Measurements from ENCODE around the gene CARMIL1.

Gene CARMIL1

DNA sequence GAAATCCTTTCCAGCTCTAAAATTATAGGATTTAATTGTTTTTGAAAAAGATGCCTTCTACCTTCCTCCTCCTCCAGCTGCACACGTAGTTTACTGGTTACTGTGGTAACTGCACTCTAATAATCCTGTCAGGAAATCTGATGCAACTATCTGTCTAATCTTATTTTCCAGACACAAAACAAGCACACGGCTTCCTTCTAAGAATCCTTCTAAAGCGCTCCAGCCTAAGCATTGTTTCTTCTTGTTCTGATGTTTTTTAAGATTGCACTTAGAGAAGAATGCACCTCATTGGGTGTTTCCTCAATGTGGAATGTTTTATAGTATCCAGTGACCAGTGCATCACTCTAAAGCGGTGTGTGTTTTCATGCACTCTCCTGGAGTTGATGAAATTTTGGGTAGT lies 63.6 kb downstream of the CARMIL1 start:
- H3K36me3 ChIP-seq (ENCODE audit: control insufficient read depth in 2 of 2, insufficient read depth in 2 of 2, low read length in 2 of 2) = no peaks in the 10 kb centered on the region

GRCh38 chr6:25343984-25344383 lies 64.8 kb downstream of the CARMIL1 start:
- no peaks in the 10 kb centered on the region for H3K36me3 ChIP-seq (ENCODE audit: control insufficient read depth in 2 of 2, insufficient read depth in 2 of 2, low read length in 2 of 2)
- no peak overlapping the region for H3K9ac ChIP-seq (ENCODE audit: low read depth in 1 of 2, low read length in 2 of 2)

More for the DNA sequence above, 63.6 kb downstream of the CARMIL1 start:
- no peaks in the 10 kb centered on the region for H3K27me3 ChIP-seq (ENCODE audit: control insufficient read depth in 2 of 2, insufficient read depth in 2 of 2, low read length in 2 of 2)
- H3K27ac ChIP-seq (ENCODE audit: low read depth in 2 of 2, low read length in 2 of 2) = no peak overlapping the region
- H3K9me3 ChIP-seq (ENCODE audit: control insufficient read depth in 2 of 2, low read length in 2 of 2) = no peaks in the 10 kb centered on the region
- H3K4me3 ChIP-seq (ENCODE audit: low read length in 2 of 2) = no peak overlapping the region
- H3K9ac ChIP-seq (ENCODE audit: low read depth in 1 of 2, low read length in 2 of 2) = no peak overlapping the region
- peaks cover 4 to 26% of the 10 kb centered on the region in 2 donors for H3K4me1 ChIP-seq (ENCODE audit: control insufficient read depth in 2 of 2, insufficient read depth in 2 of 2, low read length in 2 of 2)

DNA sequence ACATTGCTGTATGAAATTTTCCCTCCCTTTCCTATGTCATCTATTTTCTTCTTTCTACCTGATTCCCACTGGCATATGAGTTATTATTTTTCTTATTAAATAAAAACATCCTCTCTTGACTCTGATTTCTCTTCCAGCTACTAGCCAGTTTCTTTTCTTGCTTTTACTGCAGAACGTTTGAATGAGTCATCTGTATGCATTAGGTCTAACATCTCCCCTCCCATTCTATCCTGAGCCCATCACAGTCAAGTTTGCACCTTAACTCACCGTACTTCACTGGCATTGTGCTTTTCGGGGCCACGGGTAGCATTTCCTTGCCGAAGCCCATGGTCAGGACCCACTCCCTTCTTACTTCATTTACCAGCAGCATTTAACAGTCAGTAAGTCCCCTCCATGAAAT lies 65.7 kb downstream of the CARMIL1 start:
- peaks cover 4 to 18% of the 10 kb centered on the region in 2 donors for H3K4me1 ChIP-seq (ENCODE audit: control insufficient read depth in 2 of 2, insufficient read depth in 2 of 2, low read length in 2 of 2)
- no peaks in the 10 kb centered on the region for H3K27me3 ChIP-seq (ENCODE audit: control insufficient read depth in 2 of 2, insufficient read depth in 2 of 2, low read length in 2 of 2)
- H3K36me3 ChIP-seq (ENCODE audit: control insufficient read depth in 2 of 2, insufficient read depth in 2 of 2, low read length in 2 of 2) = no peaks in the 10 kb centered on the region
- H3K9me3 ChIP-seq (ENCODE audit: control insufficient read depth in 2 of 2, low read length in 2 of 2) = no peaks in the 10 kb centered on the region
- no peak overlapping the region for H3K27ac ChIP-seq (ENCODE audit: low read depth in 2 of 2, low read length in 2 of 2)
- no peak overlapping the region for H3K9ac ChIP-seq (ENCODE audit: low read depth in 1 of 2, low read length in 2 of 2)
- H3K4me3 ChIP-seq (ENCODE audit: low read length in 2 of 2) = no peak overlapping the region

More at GRCh38 chr6:25343984-25344383, 64.8 kb downstream of the CARMIL1 start:
- Histone ChIP-seq H3K27me3 (ENCODE audit: control insufficient read depth in 2 of 2, insufficient read depth in 2 of 2, low read length in 2 of 2) (no peaks in the 10 kb centered on the region), H3K4me3 (ENCODE audit: low read length in 2 of 2) (no peak overlapping the region), H3K4me1 (ENCODE audit: control insufficient read depth in 2 of 2, insufficient read depth in 2 of 2, low read length in 2 of 2) (peaks cover 4 to 25% of the 10 kb centered on the region in 2 donors), H3K27ac (ENCODE audit: low read depth in 2 of 2, low read length in 2 of 2) (no peak overlapping the region), H3K9me3 (ENCODE audit: control insufficient read depth in 2 of 2, low read length in 2 of 2) (no peaks in the 10 kb centered on the region)

DNA sequence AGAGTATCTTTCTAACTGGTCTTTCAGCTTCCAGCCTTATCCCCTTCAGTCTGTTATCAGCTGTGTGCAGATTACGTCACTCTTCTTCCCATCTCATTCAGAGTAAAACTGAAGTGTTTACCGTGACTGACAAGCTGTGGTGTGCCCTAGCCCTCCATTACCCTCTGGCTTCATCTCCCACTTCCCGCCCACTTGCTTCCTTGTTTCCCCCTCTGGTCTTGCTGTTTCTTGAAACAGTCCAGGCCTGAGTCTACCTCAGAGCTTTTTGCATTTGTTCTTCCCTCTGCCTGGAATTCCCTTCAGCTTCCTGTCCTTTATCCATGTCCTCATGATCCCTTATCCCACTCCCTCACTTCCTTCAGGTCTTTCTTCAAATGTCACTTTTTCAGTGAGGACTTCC lies 66.9 kb downstream of the CARMIL1 start:
- Histone ChIP-seq H3K9ac (ENCODE audit: low read depth in 1 of 2, low read length in 2 of 2) (no peak overlapping the region), H3K27me3 (ENCODE audit: control insufficient read depth in 2 of 2, insufficient read depth in 2 of 2, low read length in 2 of 2) (no peaks in the 10 kb centered on the region), H3K27ac (ENCODE audit: low read depth in 2 of 2, low read length in 2 of 2) (no peak overlapping the region), H3K4me1 (ENCODE audit: control insufficient read depth in 2 of 2, insufficient read depth in 2 of 2, low read length in 2 of 2) (peaks cover 4 to 7% of the 10 kb centered on the region in 2 donors), H3K9me3 (ENCODE audit: control insufficient read depth in 2 of 2, low read length in 2 of 2) (no peaks in the 10 kb centered on the region), H3K4me3 (ENCODE audit: low read length in 2 of 2) (no peak overlapping the region), H3K36me3 (ENCODE audit: control insufficient read depth in 2 of 2, insufficient read depth in 2 of 2, low read length in 2 of 2) (no peaks in the 10 kb centered on the region)

GRCh38 chr6:25350573-25350972 lies 71.4 kb downstream of the CARMIL1 start:
- Histone ChIP-seq H3K27me3 (ENCODE audit: control insufficient read depth in 2 of 2, insufficient read depth in 2 of 2, low read length in 2 of 2) (no peaks in the 10 kb centered on the region), H3K4me1 (ENCODE audit: control insufficient read depth in 2 of 2, insufficient read depth in 2 of 2, low read length in 2 of 2) (peaks cover 6 to 13% of the 10 kb centered on the region in 2 donors), H3K36me3 (ENCODE audit: control insufficient read depth in 2 of 2, insufficient read depth in 2 of 2, low read length in 2 of 2) (no peaks in the 10 kb centered on the region), H3K27ac (ENCODE audit: low read depth in 2 of 2, low read length in 2 of 2) (no peak overlapping the region), H3K4me3 (ENCODE audit: low read length in 2 of 2) (no peak overlapping the region), H3K9me3 (ENCODE audit: control insufficient read depth in 2 of 2, low read length in 2 of 2) (no peaks in the 10 kb centered on the region), H3K9ac (ENCODE audit: low read depth in 1 of 2, low read length in 2 of 2) (no peak overlapping the region)

- H3K4me1 ChIP-seq (ENCODE audit: control insufficient read depth in 2 of 2, insufficient read depth in 2 of 2, low read length in 2 of 2) = peaks cover 6 to 10% of the 10 kb centered on the region in 2 donors
- no peak overlapping the region for H3K4me3 ChIP-seq (ENCODE audit: low read length in 2 of 2)
- no peak overlapping the region for H3K27ac ChIP-seq (ENCODE audit: low read depth in 2 of 2, low read length in 2 of 2)
- H3K36me3 ChIP-seq (ENCODE audit: control insufficient read depth in 2 of 2, insufficient read depth in 2 of 2, low read length in 2 of 2) = no peaks in the 10 kb centered on the region
- H3K9ac ChIP-seq (ENCODE audit: low read depth in 1 of 2, low read length in 2 of 2) = no peak overlapping the region
- no peaks in the 10 kb centered on the region for H3K27me3 ChIP-seq (ENCODE audit: control insufficient read depth in 2 of 2, insufficient read depth in 2 of 2, low read length in 2 of 2)
- no peaks in the 10 kb centered on the region for H3K9me3 ChIP-seq (ENCODE audit: control insufficient read depth in 2 of 2, low read length in 2 of 2)
Observed at GRCh38 chr6:25351485-25351884, 72.3 kb downstream of the CARMIL1 start.

DNA sequence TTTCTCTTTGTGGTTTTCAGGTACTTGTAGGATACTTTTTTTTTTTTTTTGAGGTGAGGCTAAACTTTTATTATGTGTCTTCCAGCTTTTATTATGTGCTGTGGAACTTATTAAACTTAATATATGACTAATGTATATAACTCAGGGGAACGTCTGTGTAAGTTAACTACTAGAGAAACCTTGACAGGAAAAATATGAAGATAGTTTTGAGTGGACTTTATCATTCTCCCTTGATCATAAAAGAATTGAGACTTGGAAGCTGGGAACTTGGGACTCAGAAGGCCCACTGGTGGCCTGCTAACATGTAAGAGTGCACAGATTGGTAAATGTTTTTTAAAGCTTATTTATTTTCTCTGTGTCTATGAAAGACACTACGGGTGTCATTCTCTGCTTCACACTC lies 73.1 kb downstream of the CARMIL1 start:
- no peaks in the 10 kb centered on the region for H3K9me3 ChIP-seq (ENCODE audit: control insufficient read depth in 2 of 2, low read length in 2 of 2)
- peak overlapping the region in 1 of 2 donors; percentile 11 for H3K27ac ChIP-seq (ENCODE audit: low read depth in 2 of 2, low read length in 2 of 2)
- H3K4me1 ChIP-seq (ENCODE audit: control insufficient read depth in 2 of 2, insufficient read depth in 2 of 2, low read length in 2 of 2) = peaks cover 6 to 10% of the 10 kb centered on the region in 2 donors
- H3K27me3 ChIP-seq (ENCODE audit: control insufficient read depth in 2 of 2, insufficient read depth in 2 of 2, low read length in 2 of 2) = no peaks in the 10 kb centered on the region
- H3K36me3 ChIP-seq (ENCODE audit: control insufficient read depth in 2 of 2, insufficient read depth in 2 of 2, low read length in 2 of 2) = no peaks in the 10 kb centered on the region
- no peak overlapping the region for H3K9ac ChIP-seq (ENCODE audit: low read depth in 1 of 2, low read length in 2 of 2)
- H3K4me3 ChIP-seq (ENCODE audit: low read length in 2 of 2) = no peak overlapping the region

- Histone ChIP-seq H3K36me3 (ENCODE audit: control insufficient read depth in 2 of 2, insufficient read depth in 2 of 2, low read length in 2 of 2) (no peaks in the 10 kb centered on the region), H3K27ac (ENCODE audit: low read depth in 2 of 2, low read length in 2 of 2) (no peak overlapping the region), H3K4me1 (ENCODE audit: control insufficient read depth in 2 of 2, insufficient read depth in 2 of 2, low read length in 2 of 2) (peaks cover 6 to 15% of the 10 kb centered on the region in 2 donors), H3K9me3 (ENCODE audit: control insufficient read depth in 2 of 2, low read length in 2 of 2) (no peaks in the 10 kb centered on the region), H3K4me3 (ENCODE audit: low read length in 2 of 2) (no peak overlapping the region), H3K27me3 (ENCODE audit: control insufficient read depth in 2 of 2, insufficient read depth in 2 of 2, low read length in 2 of 2) (no peaks in the 10 kb centered on the region), H3K9ac (ENCODE audit: low read depth in 1 of 2, low read length in 2 of 2) (no peak overlapping the region)
Observed at GRCh38 chr6:25354078-25354932, 75.1 kb downstream of the CARMIL1 start.

DNA sequence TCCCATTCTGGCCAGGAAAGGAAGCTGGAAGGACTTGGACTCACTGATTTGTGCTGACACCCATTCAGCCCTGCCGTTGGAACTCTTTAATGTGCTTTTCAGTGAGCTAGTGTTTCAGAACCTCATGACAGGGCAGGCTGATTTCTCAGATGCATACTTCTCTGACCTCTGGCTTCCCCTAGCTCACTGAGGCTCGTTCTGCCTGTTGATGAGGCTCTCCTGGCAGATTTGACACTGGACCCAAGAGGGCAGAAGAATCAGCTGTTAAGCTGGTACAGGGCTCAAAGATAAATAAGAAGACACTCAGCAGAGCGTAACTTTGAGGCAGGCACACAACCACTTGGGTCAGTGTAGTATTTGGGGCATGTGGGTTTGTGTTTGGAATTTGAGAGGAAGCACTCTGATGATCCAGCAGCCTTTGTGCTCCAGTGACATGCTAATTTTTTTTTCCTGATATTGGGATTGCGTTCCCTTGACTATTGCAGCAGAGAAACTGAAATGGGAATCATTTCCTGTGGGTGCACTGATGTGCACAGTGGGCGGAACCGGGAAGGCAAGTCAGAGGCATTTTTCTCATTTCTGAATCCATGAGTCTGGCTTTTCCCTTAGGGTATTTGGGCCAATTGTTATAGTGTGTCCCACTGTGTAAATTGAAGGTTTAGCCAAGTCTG lies 80.2 kb downstream of the CARMIL1 start:
- peaks cover 0 to 14% of the 10 kb centered on the region in 2 donors for H3K4me1 ChIP-seq (ENCODE audit: control insufficient read depth in 2 of 2, insufficient read depth in 2 of 2, low read length in 2 of 2)
- H3K27ac ChIP-seq (ENCODE audit: low read depth in 2 of 2, low read length in 2 of 2) = peak overlapping the region; percentile 10 to 36
- H3K9ac ChIP-seq (ENCODE audit: low read depth in 1 of 2, low read length in 2 of 2) = peak overlapping the region in 1 of 2 donors; percentile 10
- no peaks in the 10 kb centered on the region for H3K36me3 ChIP-seq (ENCODE audit: control insufficient read depth in 2 of 2, insufficient read depth in 2 of 2, low read length in 2 of 2)
- H3K9me3 ChIP-seq (ENCODE audit: control insufficient read depth in 2 of 2, low read length in 2 of 2) = no peaks in the 10 kb centered on the region
- no peaks in the 10 kb centered on the region for H3K27me3 ChIP-seq (ENCODE audit: control insufficient read depth in 2 of 2, insufficient read depth in 2 of 2, low read length in 2 of 2)
- no peak overlapping the region for H3K4me3 ChIP-seq (ENCODE audit: low read length in 2 of 2)

DNA sequence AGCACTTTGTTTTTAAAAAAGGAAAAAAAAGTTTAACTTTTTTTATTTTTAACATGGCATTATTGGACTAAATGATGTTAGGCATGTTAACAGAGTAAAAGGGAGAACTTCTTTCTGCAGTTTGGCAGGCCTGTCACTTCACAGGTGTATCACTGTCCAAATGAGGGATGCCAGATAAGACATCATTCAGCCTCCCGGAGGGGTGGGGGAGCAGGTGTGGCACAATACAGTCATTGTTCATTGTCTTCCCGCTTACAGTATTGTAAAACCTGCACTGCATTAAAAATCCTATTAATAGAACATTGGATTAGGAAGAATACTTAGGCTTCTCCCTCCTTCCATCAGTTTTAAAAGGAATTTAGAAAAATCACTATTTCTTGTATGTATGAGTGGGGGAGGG lies 80.7 kb downstream of the CARMIL1 start:
- no peaks in the 10 kb centered on the region for H3K9me3 ChIP-seq (ENCODE audit: control insufficient read depth in 2 of 2, low read length in 2 of 2)
- no peak overlapping the region for H3K4me3 ChIP-seq (ENCODE audit: low read length in 2 of 2)
- H3K27ac ChIP-seq (ENCODE audit: low read depth in 2 of 2, low read length in 2 of 2) = no peak overlapping the region
- H3K27me3 ChIP-seq (ENCODE audit: control insufficient read depth in 2 of 2, insufficient read depth in 2 of 2, low read length in 2 of 2) = no peaks in the 10 kb centered on the region
- peaks cover 0 to 14% of the 10 kb centered on the region in 2 donors for H3K4me1 ChIP-seq (ENCODE audit: control insufficient read depth in 2 of 2, insufficient read depth in 2 of 2, low read length in 2 of 2)
- no peaks in the 10 kb centered on the region for H3K36me3 ChIP-seq (ENCODE audit: control insufficient read depth in 2 of 2, insufficient read depth in 2 of 2, low read length in 2 of 2)
- H3K9ac ChIP-seq (ENCODE audit: low read depth in 1 of 2, low read length in 2 of 2) = no peak overlapping the region
